Pancreas (tissue), 10 donors: Measurements from ENCODE around the gene TCL1A. TPM values are rescaled to one million over a fixed set of nuclear protein-coding genes. Genes with fewer than 3 reads are reported as not detected.

Source experiments
- ATAC-seq, 4 donors: fragments of 200-7000 bp; cut with Tn5 transposase; one replicate each; pipeline versions ENCODE4 v1.8.0 to v1.9.1; 2020; ENCODE audit warnings: mild to moderate bottlenecking in 4 of 4, moderate library complexity in 4 of 4
- DNase-seq, 6 donors: peaks; one replicate each; pipeline ENCODE4 v3.0.0-alpha.2; 2020
- FAIRE-seq: peaks from 2 replicates; lab custom pipeline; 2012; peaks lifted over from hg19 to GRCh38; lab: Jason Lieb, UNC
- H3K27ac ChIP-seq, 4 donors: fragments of 200-600 bp; sonication (generic); 1 replicate in 3 of 4; 2 replicates in 1 of 4; pipeline versions ENCODE4 v1.5.0 to v1.8.0; 2020
- H3K27me3 ChIP-seq, 4 donors: fragments of 200-600 bp; one replicate each; pipeline ENCODE4 v1.8.0; 2021
- H3K36me3 ChIP-seq, 3 donors: fragments of 200-600 bp; sonication (generic) in 1 of 3; one replicate each; pipeline versions ENCODE4 v1.5.0 to v1.8.0; 2020 to 2021
- H3K4me1 ChIP-seq, 3 donors: fragments of 200-600 bp; one replicate each; pipeline ENCODE4 v1.8.0; 2021
- H3K4me3 ChIP-seq, 4 donors: fragments of 200-600 bp; sonication (generic) in 2 of 4; one replicate each; pipeline versions ENCODE4 v1.5.0 to v1.8.0; 2020 to 2021
- H3K9me3 ChIP-seq, 4 donors: fragments of 200-600 bp; one replicate each; pipeline ENCODE4 v1.8.0; 2021
- CTCF ChIP-seq, 4 donors: fragments of 200-600 bp; sonication (generic) in 3 of 4; IDR thresholded peaks; one replicate each; pipeline versions ENCODE4 v1.5.0 to v1.8.0; 2021; ENCODE audit warnings: antibody characterized with exemption in 4 of 4
- WGBS, 2 donors: extraction: QIAGEN DNeasy Blood & Tissue Kit; methylation state at CpG; one replicate each; pipeline ENCODE4 v1.1.7; 2013; 5-methylcytosine and 5-hydroxymethylcytosine counted together
- intact Hi-C, 3 donors: fragments of 100-400 bp; cut with DNase I; formaldehyde crosslinking; loops; one replicate each; pipeline versions ENCODE4 v1.11.1 to v1.14.2; 2022
- polyA plus RNA-seq, 2 donors: library from polyadenylated mRNA; stranded (reverse); fragments of 200-250 nt; gene quantifications; one replicate each; pipeline ENCODE4 v1.2.3, GENCODE V29; 2013
- total RNA-seq, 6 donors: library from RNA; stranded (reverse); fragmentation: NEBNext Ultra II Directional in 4 of 6; extraction: Animal tissue kit (Norgen Biotek cat#: 25700) in 4 of 6; gene quantifications; one replicate each; pipeline versions ENCODE4 v1.2.1 to v1.2.4, GENCODE V29; 2021 to 2023
- donor health status: healthy with polysubstance abuse.
- donor health status: DM: no; HTN: no; CAD: no; lungs with moderate emphysema.
- donor health status: DM: no; HTN: no; CAD: no.
- donor health status: control.
- donor health status: control.
- donor health status: Bipolar disorder and iron deficiency.
- donor health status: DM: yes; HTN: yes; CAD: no.
- donor health status: DM: no; HTN: no; CAD: no.
- donor health status: DM: no; HTN: no; CAD: no.
- donor health status: DM: yes; HTN: yes; CAD: no.

TCL1A gene
- total and polyA plus RNA-seq, 8 donors = 0.09 to 0.16 TPM; not detected in 6

GRCh38 chr14:95663226-95663797 is 50.6 kb downstream of the TCL1A start:
- Histone ChIP-seq H3K27me3 (no peaks in the 10 kb centered on the region), H3K9me3 (no peaks in the 10 kb centered on the region), H3K4me1 (peaks cover 13 to 40% (median 36%) of the 10 kb centered on the region in 3 donors), H3K4me3 (peak overlapping the region in 1 of 4 donors; percentile 9), H3K36me3 (no peaks in the 10 kb centered on the region), H3K27ac (peak overlapping the region in 3 of 4 donors; percentile 61 to 63 (median 62))
- WGBS, 2 donors = 13 to 15% methylated on average over 5 of the region's 5 CpGs
- intact Hi-C loops = no loop called here
- peak; percentile 16 to 58 (median 38) for ATAC-seq
- no peak for TF ChIP-seq CTCF (IDR thresholded peaks at IDR 0.05)
- FAIRE-seq = no peak
- DNase-seq = peak in 3 of 6 donors; percentile 24 to 49 (median 42)

GRCh38 chr14:95662376-95663186 is 51.3 kb downstream of the TCL1A start:
- DNase-seq (peak in 1 of 6 donors; percentile 21), FAIRE-seq (no peak)

GRCh38 chr14:95660651-95661515 is 53.0 kb downstream of the TCL1A start:
- FAIRE-seq (no peak), ATAC-seq (no peak), DNase-seq (no peak)
- Histone ChIP-seq H3K36me3 (no peaks in the 10 kb centered on the region), H3K27me3 (no peaks in the 10 kb centered on the region), H3K9me3 (no peaks in the 10 kb centered on the region), H3K4me3 (no peak overlapping the region), H3K27ac (peak overlapping the region in 1 of 4 donors; percentile 63), H3K4me1 (peaks cover 13 to 26% (median 23%) of the 10 kb centered on the region in 3 donors)
- 58 to 64% methylated on average over 13 of the region's 13 CpGs for WGBS, 2 donors
- TF ChIP-seq CTCF (IDR thresholded peaks at IDR 0.05) = no peak
- intact Hi-C loops = no loop called here

More at GRCh38 chr14:95662376-95663186, 51.3 kb downstream of the TCL1A start:
- Histone ChIP-seq H3K9me3 (no peaks in the 10 kb centered on the region), H3K27ac (peak overlapping the region; percentile 57 to 63 (median 62)), H3K4me3 (peak overlapping the region in 1 of 4 donors; percentile 9), H3K27me3 (no peaks in the 10 kb centered on the region), H3K4me1 (peaks cover 13 to 40% (median 36%) of the 10 kb centered on the region in 3 donors), H3K36me3 (no peaks in the 10 kb centered on the region)
- intact Hi-C loops = no loop called here
- peak; percentile 49 to 72 (median 68) for ATAC-seq
- no peak for TF ChIP-seq CTCF (IDR thresholded peaks at IDR 0.05)
- WGBS, 2 donors = 12 to 14% methylated on average over 4 of the region's 4 CpGs

- intact Hi-C loops = no loop called here
- Histone ChIP-seq H3K4me1 (peaks cover 13 to 26% (median 23%) of the 10 kb centered on the region in 3 donors), H3K36me3 (no peaks in the 10 kb centered on the region), H3K27ac (no peak overlapping the region), H3K9me3 (no peaks in the 10 kb centered on the region), H3K27me3 (no peaks in the 10 kb centered on the region), H3K4me3 (no peak overlapping the region)
- no peak for ATAC-seq
- WGBS, 2 donors = 74 to 75% methylated on average over 5 of the region's 5 CpGs
- DNase-seq = no peak
- no peak for TF ChIP-seq CTCF (IDR thresholded peaks at IDR 0.05)
- no peak for FAIRE-seq
Measured at GRCh38 chr14:95659990-95660385, 53.9 kb downstream of the TCL1A start.

Other genes with a start within 250 kb of the TCL1A start
- gene SYNE3, start 197.5 kb downstream of the TCL1A start, total RNA-seq = 1 to 10 TPM in 5 of 6 donors, under 1 TPM in 1; 0.98 to 4.5 (median 2.5) TPM
- 1 to 10 TPM in 1 of 2 donors, under 1 TPM in 1; 0.54 to 1.5 TPM for gene SYNE3, start 197.5 kb downstream of the TCL1A start, polyA plus RNA-seq
- 10 to 100 TPM in 4 of 6 donors, 1 to 10 TPM in 2; 8.8 to 16.6 (median 12.8) TPM for gene GLRX5, start 179.1 kb downstream of the TCL1A start, total RNA-seq
- 10 to 100 TPM; 15.1 to 22.9 TPM for gene GLRX5, start 179.1 kb downstream of the TCL1A start, polyA plus RNA-seq
- not detected for gene TCL1B, start 27.7 kb downstream of the TCL1A start, total RNA-seq
- not detected for gene TCL1B, start 27.7 kb downstream of the TCL1A start, polyA plus RNA-seq
- gene TUNAR, start 162.7 kb upstream of the TCL1A start, total RNA-seq = 1 to 10 TPM in 2 of 6 donors, under 1 TPM in 4; 0.23 to 1.8 (median 0.77) TPM
- gene TUNAR, start 162.7 kb upstream of the TCL1A start, polyA plus RNA-seq = 10 to 100 TPM in 1 of 2 donors, 1 to 10 TPM in 1; 3.8 to 12.7 TPM